HG03571 (cell line): ENCODE measurements around the gene UNC13B.

Experiments used
- ATAC-seq: cut with Tn5 transposase; IDR thresholded peaks from one replicate; pipeline ENCODE4 v1.9.1; 2021; ENCODE audit not compliant: unreplicated experiment

Gene UNC13B

GRCh38 chr9:35272989-35273388, 111.2 kb downstream of the UNC13B start:
- ATAC-seq: no peak

- ATAC-seq: no peak
Observed at GRCh38 chr9:35273591-35273990, 111.8 kb downstream of the UNC13B start.

GRCh38 chr9:35274993-35275392, 113.2 kb downstream of the UNC13B start:
- no peak for ATAC-seq

- ATAC-seq: no peak
Observed at GRCh38 chr9:35277171-35277520, 115.3 kb downstream of the UNC13B start.

GRCh38 chr9:35277628-35278359, 116.0 kb downstream of the UNC13B start:
- no peak for ATAC-seq

- ATAC-seq: no peak
Observed at GRCh38 chr9:35279946-35280345, 118.1 kb downstream of the UNC13B start.

- no peak for ATAC-seq
Observed at GRCh38 chr9:35280399-35280798, 118.6 kb downstream of the UNC13B start.

- no peak for ATAC-seq
Observed at GRCh38 chr9:35285731-35286130, 123.9 kb downstream of the UNC13B start.

GRCh38 chr9:35286381-35286780, 124.6 kb downstream of the UNC13B start:
- ATAC-seq: no peak

- no peak for ATAC-seq
Observed at GRCh38 chr9:35287987-35288632, 126.3 kb downstream of the UNC13B start.

- no peak for ATAC-seq
Observed at GRCh38 chr9:35288778-35289177, 127.0 kb downstream of the UNC13B start.

GRCh38 chr9:35293376-35293964, 131.7 kb downstream of the UNC13B start:
- no peak for ATAC-seq

GRCh38 chr9:35294066-35294465, 132.3 kb downstream of the UNC13B start:
- no peak for ATAC-seq

GRCh38 chr9:35294556-35294955, 132.7 kb downstream of the UNC13B start:
- ATAC-seq: no peak

GRCh38 chr9:35295369-35296036, 133.7 kb downstream of the UNC13B start:
- no peak for ATAC-seq

GRCh38 chr9:35303567-35303966, 141.8 kb downstream of the UNC13B start:
- ATAC-seq: no peak

GRCh38 chr9:35306283-35306682, 144.5 kb downstream of the UNC13B start:
- no peak for ATAC-seq

GRCh38 chr9:35308316-35308715, 146.5 kb downstream of the UNC13B start:
- no peak for ATAC-seq

GRCh38 chr9:35311891-35312639, 150.3 kb downstream of the UNC13B start:
- ATAC-seq: no peak

GRCh38 chr9:35313460-35313859, 151.7 kb downstream of the UNC13B start:
- ATAC-seq: no peak

GRCh38 chr9:35313916-35314315, 152.1 kb downstream of the UNC13B start:
- no peak for ATAC-seq
